Naive B cell (primary cell): Measurements from ENCODE around the gene IFITM1. TPM values are rescaled to one million over a fixed set of nuclear protein-coding genes. Genes with fewer than 3 reads are reported as not detected.
"Not testable (repeated sequence)": the region's sequence is repeated elsewhere in the genome, so short reads cannot be mapped to it uniquely, and the experiment has no call there.

ENCODE experiments used
- ATAC-seq, 2 donors: fragments of 150-1000 bp; cut with Tn5 transposase; 2 replicates each; pipeline ENCODE4 v1.10.0; 2021; ENCODE audit warnings: low read depth in 2 of 2, mild to moderate bottlenecking in 2 of 2, moderate library complexity in 2 of 2
- DNase-seq: peaks from one replicate; pipeline ENCODE4 v3.0.0; 2022
- H3K27ac Mint-ChIP-seq, 6 donors: one replicate each; pipeline ENCODE4 v1.8.0; 2020 to 2022; ENCODE audit warnings: mild to moderate bottlenecking in 6 of 6, mixed read lengths in 6 of 6, moderate library complexity in 5 of 6, inconsistent platforms in 2 of 6
- H3K27me3 Mint-ChIP-seq, 3 donors: one replicate each; pipeline ENCODE4 v1.8.0; 2021 to 2022; ENCODE audit warnings: mixed read lengths in 3 of 3, mild to moderate bottlenecking in 1 of 3
- H3K36me3 Mint-ChIP-seq, 2 donors: one replicate each; pipeline ENCODE4 v1.8.0; 2020 to 2022; ENCODE audit warnings: mixed read lengths in 2 of 2, inconsistent platforms in 1 of 2, mild to moderate bottlenecking in 1 of 2
- H3K4me1 Mint-ChIP-seq, 3 donors: one replicate each; pipeline ENCODE4 v1.8.0; 2020 to 2022; ENCODE audit warnings: mixed read lengths in 3 of 3, inconsistent platforms in 1 of 3, mild to moderate bottlenecking in 1 of 3, moderate library complexity in 1 of 3
- H3K4me3 Mint-ChIP-seq, 8 donors: one replicate each; pipeline ENCODE4 v1.8.0; 2020 to 2022; ENCODE audit warnings: mild to moderate bottlenecking in 8 of 8, mixed read lengths in 8 of 8, moderate library complexity in 8 of 8, inconsistent platforms in 2 of 8
- H3K9me3 Mint-ChIP-seq, 7 donors: one replicate each; pipeline ENCODE4 v1.8.0; 2020 to 2022; ENCODE audit warnings: mixed read lengths in 7 of 7, mild to moderate bottlenecking in 5 of 7, inconsistent platforms in 2 of 7, moderate library complexity in 1 of 7
- polyA plus RNA-seq, 6 donors: library from polyadenylated mRNA; unstranded; fragments of 300-500 nt; fragmentation: Illumina TruSeq; gene quantifications; one replicate each; pipeline ENCODE4 v1.2.3, GENCODE V29; 2021; ENCODE audit warnings: low read depth in 6 of 6

IFITM1 gene
- polyA plus RNA-seq, 6 donors from 2014 or later: 152 to 299 (median 164) TPM

GRCh38 chr11:299951-300735 is 13.7 kb upstream of the IFITM1 start:
- Mint-ChIP-seq H3K27ac (peak overlapping the region in 1 of 6 donors; percentile 45), H3K4me3 (no peak overlapping the region), H3K9me3 (no peaks in the 10 kb centered on the region), H3K36me3 (no peaks in the 10 kb centered on the region), H3K4me1 (peaks cover 22 to 30% (median 28%) of the 10 kb centered on the region in 3 donors), H3K27me3 (peaks cover 0 to 11% (median 7%) of the 10 kb centered on the region in 3 donors)
- DNase-seq (no peak), ATAC-seq (peak in 1 of 2 donors; percentile 29)

GRCh38 chr11:303363-303762 is 10.5 kb upstream of the IFITM1 start:
- H3K4me3 Mint-ChIP-seq: peak overlapping the region; percentile 48 to 84 (median 70)
- ATAC-seq (peak; percentile 61 to 66), DNase-seq (peak; percentile 68)
- no peaks in the 10 kb centered on the region for H3K9me3 Mint-ChIP-seq
- peak overlapping the region in 4 of 6 donors; percentile 54 to 86 (median 78) for H3K27ac Mint-ChIP-seq
- no peaks in the 10 kb centered on the region for H3K36me3 Mint-ChIP-seq
- H3K27me3 Mint-ChIP-seq: no peaks in the 10 kb centered on the region
- H3K4me1 Mint-ChIP-seq: peaks cover 30 to 35% (median 34%) of the 10 kb centered on the region in 3 donors

GRCh38 chr11:304061-304506 is 9.8 kb upstream of the IFITM1 start:
- Mint-ChIP-seq H3K4me3 (peak overlapping the region in 3 of 8 donors; percentile 29 to 66 (median 50)), H3K27me3 (no peaks in the 10 kb centered on the region), H3K36me3 (no peaks in the 10 kb centered on the region), H3K27ac (peak overlapping the region in 2 of 6 donors; percentile 75 to 76), H3K4me1 (peaks cover 37 to 43% (median 41%) of the 10 kb centered on the region in 3 donors), H3K9me3 (no peaks in the 10 kb centered on the region)
- no peak for ATAC-seq
- DNase-seq: no peak

GRCh38 chr11:304915-305843 is 8.7 kb upstream of the IFITM1 start:
- ATAC-seq (peak; percentile 23 to 33), DNase-seq (no peak)
- Mint-ChIP-seq H3K4me1 (peaks cover 46 to 52% (median 51%) of the 10 kb centered on the region in 3 donors), H3K27ac (peak overlapping the region in 5 of 6 donors; percentile 14 to 66 (median 54)), H3K9me3 (no peaks in the 10 kb centered on the region), H3K27me3 (no peaks in the 10 kb centered on the region), H3K4me3 (peak overlapping the region in 4 of 8 donors; percentile 28 to 80 (median 44)), H3K36me3 (no peaks in the 10 kb centered on the region)

GRCh38 chr11:305844-306211 is 8.0 kb upstream of the IFITM1 start:
- Mint-ChIP-seq H3K27ac (peak overlapping the region in 5 of 6 donors; percentile 25 to 75 (median 54)), H3K36me3 (no peaks in the 10 kb centered on the region), H3K4me3 (peak overlapping the region in 4 of 8 donors; percentile 40 to 98 (median 67)), H3K27me3 (no peaks in the 10 kb centered on the region), H3K9me3 (no peaks in the 10 kb centered on the region), H3K4me1 (peaks cover 40 to 52% (median 46%) of the 10 kb centered on the region in 3 donors)
- ATAC-seq (no peak), DNase-seq (no peak)

GRCh38 chr11:306645-307371 is 7.0 kb upstream of the IFITM1 start:
- no peaks in the 10 kb centered on the region for H3K9me3 Mint-ChIP-seq
- H3K27me3 Mint-ChIP-seq: no peaks in the 10 kb centered on the region
- H3K36me3 Mint-ChIP-seq: no peaks in the 10 kb centered on the region
- H3K4me3 Mint-ChIP-seq: peak overlapping the region; percentile 37 to 98 (median 94)
- peak overlapping the region in 3 of 6 donors; percentile 49 to 97 (median 69) for H3K27ac Mint-ChIP-seq
- no peak for DNase-seq
- ATAC-seq: no peak
- peaks cover 39 to 56% (median 40%) of the 10 kb centered on the region in 3 donors for H3K4me1 Mint-ChIP-seq

GRCh38 chr11:307766-308708 is 5.8 kb upstream of the IFITM1 start, which contains the start of gene IFITM2:
IFITM2 (plus strand) TSS chr11:307816; CDS start chr11:308193, 377 bp downstream.
- Mint-ChIP-seq H3K4me1 (peaks cover 37 to 60% (median 40%) of the 10 kb centered on the region in 3 donors), H3K4me3 (peak within 1 kb of the TSS; percentile 87 to 98 (median 95)), H3K27ac (peak within 1 kb of the TSS; percentile 80 to 97 (median 94))
- not testable (repeated sequence) for H3K27me3 Mint-ChIP-seq, H3K9me3 Mint-ChIP-seq, H3K36me3 Mint-ChIP-seq
- DNase-seq (peak; percentile 61), ATAC-seq (peak; percentile 60 to 63)

- DNase-seq, H3K9me3 Mint-ChIP-seq, H3K27me3 Mint-ChIP-seq, H3K36me3 Mint-ChIP-seq: not testable (repeated sequence)
- peak overlapping the region; percentile 80 to 97 (median 94) for H3K27ac Mint-ChIP-seq
- H3K4me1 Mint-ChIP-seq: peaks cover 37 to 60% (median 40%) of the 10 kb centered on the region in 3 donors
- H3K4me3 Mint-ChIP-seq: peak overlapping the region; percentile 87 to 98 (median 95)
- ATAC-seq: peak in 1 of 2 donors; percentile 1
Measured at GRCh38 chr11:308740-309665, 4.8 kb upstream of the IFITM1 start.

GRCh38 chr11:309979-310572 is 3.8 kb upstream of the IFITM1 start:
- H3K4me1 Mint-ChIP-seq: peaks cover 45 to 63% (median 45%) of the 10 kb centered on the region in 3 donors
- H3K4me3 Mint-ChIP-seq: peak overlapping the region; percentile 87 to 98 (median 95)
- DNase-seq, ATAC-seq, H3K36me3 Mint-ChIP-seq, H3K27me3 Mint-ChIP-seq, H3K9me3 Mint-ChIP-seq: not testable (repeated sequence)
- peak overlapping the region in 4 of 6 donors; percentile 78 to 97 (median 95) for H3K27ac Mint-ChIP-seq

- H3K36me3 Mint-ChIP-seq: not testable (repeated sequence)
Measured at GRCh38 chr11:311013-311748, 2.7 kb upstream of the IFITM1 start.

More at GRCh38 chr11:311013-311748, 2.7 kb upstream of the IFITM1 start:
- peak overlapping the region in 7 of 8 donors; percentile 81 to 94 (median 90) for H3K4me3 Mint-ChIP-seq
- H3K4me1 Mint-ChIP-seq: peaks cover 39 to 63% (median 48%) of the 10 kb centered on the region in 3 donors
- H3K27ac Mint-ChIP-seq: peak overlapping the region in 1 of 6 donors; percentile 72
- H3K9me3 Mint-ChIP-seq, H3K27me3 Mint-ChIP-seq, DNase-seq: not testable (repeated sequence)
- ATAC-seq: peak; percentile 43 to 56
